Astrocyte (in vitro differentiated cells and primary cell): ENCODE measurements around the gene ERF.

ENCODE experiments used
- CTCF ChIP-seq: IDR thresholded peaks from 2 replicates; pipeline ENCODE4 v1.5.1; 2011; ENCODE audit warnings: low read depth, mild to moderate bottlenecking, inconsistent platforms, low read length, moderate library complexity; ENCODE audit not compliant: insufficient read depth
- EZH2 ChIP-seq: IDR thresholded peaks from 2 replicates; pipeline ENCODE4 v1.6.1; 2012; ENCODE audit warnings: mild to moderate bottlenecking, low read length, inconsistent platforms; ENCODE audit not compliant: insufficient read depth

- TF ChIP-seq CTCF, result no peak
- no peak for TF ChIP-seq EZH2
These were observed 56.1 kb downstream of the ERF start for GRCh38 chr19:42198676-42199439.
